GM18519 (cell line): ENCODE measurements around the gene NACA2.
"Not testable (repeated sequence)": the region's sequence is repeated elsewhere in the genome, so short reads cannot be mapped to it uniquely, and the experiment has no call there.

Experiments used
- ATAC-seq: cut with Tn5 transposase; IDR thresholded peaks from one replicate; pipeline ENCODE4 v1.9.1; 2021; ENCODE audit warnings: mild to moderate bottlenecking, moderate library complexity; ENCODE audit not compliant: unreplicated experiment, low FRiP score

The NACA2 gene

DNA sequence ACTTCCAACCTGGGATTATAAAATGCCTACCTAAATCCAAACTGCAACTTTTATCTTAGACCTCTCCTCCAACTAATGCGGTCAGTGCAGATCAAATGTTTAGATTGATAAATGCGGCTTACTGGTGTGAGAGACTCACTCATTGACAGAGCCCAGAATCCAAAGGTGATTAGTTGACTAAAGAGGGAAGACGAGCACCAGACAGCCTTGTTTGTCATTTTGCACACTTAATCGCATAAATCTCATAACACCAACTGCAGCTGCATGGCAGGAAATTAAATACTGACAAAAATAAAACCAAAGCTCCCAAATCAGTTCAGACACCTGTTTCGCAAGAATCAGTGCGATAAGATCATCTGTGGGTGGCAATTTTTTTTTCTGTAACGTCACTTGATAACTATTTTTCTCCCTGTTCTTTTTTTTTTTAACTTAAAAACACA, 35.9 kb downstream of the NACA2 start:
- ATAC-seq: no peak

GRCh38 chr17:61554209-61554608, 36.8 kb downstream of the NACA2 start:
- no peak for ATAC-seq

GRCh38 chr17:61552560-61552959, 38.5 kb downstream of the NACA2 start:
- ATAC-seq: not testable (repeated sequence)

DNA sequence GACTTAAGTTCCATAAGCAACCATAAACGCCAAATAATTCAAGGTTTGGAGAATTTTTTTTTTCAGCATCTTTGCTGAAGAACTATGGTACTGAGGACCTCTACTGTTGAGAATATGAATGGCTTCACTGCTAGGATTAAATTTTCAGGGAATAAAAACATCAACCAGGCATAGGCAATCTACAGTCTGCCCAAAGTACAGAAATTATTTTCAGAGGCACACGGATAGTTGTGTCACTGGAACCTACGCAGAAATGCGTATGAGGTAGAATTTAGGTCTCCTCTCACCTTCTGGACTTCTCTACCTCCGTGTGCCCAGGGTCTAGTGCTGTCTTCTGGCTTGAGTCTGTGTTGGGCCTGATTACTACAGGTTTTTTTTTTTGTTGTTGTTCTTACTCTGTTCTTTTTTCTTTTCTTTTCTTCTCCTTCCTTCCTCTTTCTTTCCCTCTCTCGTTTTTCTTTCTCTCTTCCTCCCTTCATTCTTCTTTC, 39.7 kb downstream of the NACA2 start:
- ATAC-seq: no peak

GRCh38 chr17:61547113-61547512, 43.9 kb downstream of the NACA2 start:
- ATAC-seq: no peak

- no peak for ATAC-seq
Observed at GRCh38 chr17:61545335-61545938, 45.6 kb downstream of the NACA2 start.

- ATAC-seq: no peak
Observed at GRCh38 chr17:61543786-61544415, 47.1 kb downstream of the NACA2 start.

GRCh38 chr17:61542027-61542426, 49.0 kb downstream of the NACA2 start:
- no peak for ATAC-seq

DNA sequence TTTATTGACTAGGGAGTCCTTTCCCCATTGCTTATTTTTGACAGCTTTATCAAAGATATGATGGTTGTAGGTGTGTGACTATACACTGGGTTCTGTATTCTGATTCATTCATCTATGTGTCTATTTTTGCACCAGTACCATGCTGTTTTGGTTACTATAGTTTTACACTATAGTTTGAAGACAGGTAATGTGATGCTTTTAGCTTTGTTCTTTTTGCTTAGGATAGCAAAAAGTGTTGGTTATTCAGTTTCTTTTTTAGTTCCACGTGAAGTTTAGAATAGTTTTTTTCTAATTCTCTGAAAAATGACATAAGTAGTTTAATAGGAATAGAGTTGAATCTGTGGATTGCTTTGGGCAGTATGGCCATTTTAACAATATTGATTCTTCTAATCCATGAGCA, 50.1 kb downstream of the NACA2 start:
- ATAC-seq: no peak
